A549 (cell line): Measurements from ENCODE around the gene KCNQ1.

Experiments
- ELK1 ChIP-seq: fragments of 150-350 bp; IDR thresholded peaks from 2 replicates; pipeline ENCODE4 v1.6.1; 2014; ENCODE audit warnings: low read depth, mild to moderate bottlenecking, low read length
- HES2 ChIP-seq: fragments of >200 bp; sonication (Bioruptor Twin); formaldehyde crosslinking; IDR thresholded peaks from 2 replicates; pipeline ENCODE4 v1.6.1; 2016
- MAX ChIP-seq: IDR thresholded peaks from 2 replicates; pipeline ENCODE4 v1.6.1; 2012
- MYC ChIP-seq: IDR thresholded peaks from 2 replicates; pipeline ENCODE4 v1.6.1; 2012; ENCODE audit warnings: mild to moderate bottlenecking, inconsistent platforms, low read length, improper control_type of control experiment, borderline replicate concordance
- POLR2A ChIP-seq: IDR thresholded peaks from 2 replicates; pipeline ENCODE4 v1.6.1; 2012; ENCODE audit warnings: mild to moderate bottlenecking, low read length
- REST ChIP-seq: fragments of 200-600 bp; sonication (generic); IDR thresholded peaks from 2 replicates; pipeline ENCODE4 v1.6.1; 2016; ENCODE audit warnings: antibody characterized with exemption, mild to moderate bottlenecking, moderate library complexity

- TF ChIP-seq REST = no peak
- no peak for TF ChIP-seq ELK1
- no peak for TF ChIP-seq MYC
- TF ChIP-seq HES2 = no peak
- peak; percentile 6; the same call in 1 of the 2 replicates for TF ChIP-seq MAX
- TF ChIP-seq POLR2A = no peak; the same call in 1 of the 2 replicates
Measured at GRCh38 chr11:2700415-2701211, 255.8 kb downstream of the KCNQ1 start.
